Measurements from ENCODE around the gene PTPRK.
A peak's percentile ranks its signal among the peaks of the same experiment; 100 is the strongest.

PTPRK gene

DNA sequence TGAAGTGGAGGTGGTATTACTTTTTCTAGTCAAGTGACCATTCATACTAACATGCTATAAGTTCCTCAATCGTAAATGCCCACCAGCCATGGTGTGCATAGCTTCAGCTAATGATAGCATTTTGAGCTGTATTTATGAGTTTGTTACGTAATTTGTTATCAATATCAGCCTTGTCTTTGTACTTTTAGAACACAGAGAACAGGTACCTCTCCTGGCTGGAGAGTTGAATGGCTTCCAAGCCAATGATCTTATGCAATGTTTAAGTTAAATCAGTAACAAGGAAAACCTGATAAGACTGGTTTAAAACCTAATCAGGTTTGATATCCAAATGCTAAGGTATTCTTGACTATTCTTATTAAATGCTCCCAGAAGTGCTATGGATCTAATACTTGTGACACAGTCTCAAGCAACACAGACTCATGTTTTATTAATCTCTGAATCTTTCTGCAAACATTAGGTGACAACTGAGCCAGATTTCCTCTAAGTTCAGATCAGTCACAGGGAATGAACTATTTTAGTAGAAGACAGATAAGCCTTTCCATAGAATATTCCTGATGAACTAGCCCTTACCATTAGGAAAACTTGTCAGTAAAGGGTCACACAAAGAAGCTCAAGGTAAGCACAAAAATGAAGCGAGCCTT, 154.8 kb downstream of the PTPRK start:
- no peak overlapping the region for H3K4me3 ChIP-seq (ENCODE audit: low read length)
- TF ChIP-seq, protein P1, sequence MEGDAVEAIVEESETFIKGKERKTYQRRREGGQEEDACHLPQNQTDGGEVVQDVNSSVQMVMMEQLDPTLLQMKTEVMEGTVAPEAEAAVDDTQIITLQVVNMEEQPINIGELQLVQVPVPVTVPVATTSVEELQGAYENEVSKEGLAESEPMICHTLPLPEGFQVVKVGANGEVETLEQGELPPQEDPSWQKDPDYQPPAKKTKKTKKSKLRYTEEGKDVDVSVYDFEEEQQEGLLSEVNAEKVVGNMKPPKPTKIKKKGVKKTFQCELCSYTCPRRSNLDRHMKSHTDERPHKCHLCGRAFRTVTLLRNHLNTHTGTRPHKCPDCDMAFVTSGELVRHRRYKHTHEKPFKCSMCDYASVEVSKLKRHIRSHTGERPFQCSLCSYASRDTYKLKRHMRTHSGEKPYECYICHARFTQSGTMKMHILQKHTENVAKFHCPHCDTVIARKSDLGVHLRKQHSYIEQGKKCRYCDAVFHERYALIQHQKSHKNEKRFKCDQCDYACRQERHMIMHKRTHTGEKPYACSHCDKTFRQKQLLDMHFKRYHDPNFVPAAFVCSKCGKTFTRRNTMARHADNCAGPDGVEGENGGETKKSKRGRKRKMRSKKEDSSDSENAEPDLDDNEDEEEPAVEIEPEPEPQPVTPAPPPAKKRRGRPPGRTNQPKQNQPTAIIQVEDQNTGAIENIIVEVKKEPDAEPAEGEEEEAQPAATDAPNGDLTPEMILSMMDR (conservative IDR thresholded peaks at IDR 0.05; ENCODE audit: low read length), result no peak
- DNase-seq (ENCODE audit: low read depth), result no peak

DNA sequence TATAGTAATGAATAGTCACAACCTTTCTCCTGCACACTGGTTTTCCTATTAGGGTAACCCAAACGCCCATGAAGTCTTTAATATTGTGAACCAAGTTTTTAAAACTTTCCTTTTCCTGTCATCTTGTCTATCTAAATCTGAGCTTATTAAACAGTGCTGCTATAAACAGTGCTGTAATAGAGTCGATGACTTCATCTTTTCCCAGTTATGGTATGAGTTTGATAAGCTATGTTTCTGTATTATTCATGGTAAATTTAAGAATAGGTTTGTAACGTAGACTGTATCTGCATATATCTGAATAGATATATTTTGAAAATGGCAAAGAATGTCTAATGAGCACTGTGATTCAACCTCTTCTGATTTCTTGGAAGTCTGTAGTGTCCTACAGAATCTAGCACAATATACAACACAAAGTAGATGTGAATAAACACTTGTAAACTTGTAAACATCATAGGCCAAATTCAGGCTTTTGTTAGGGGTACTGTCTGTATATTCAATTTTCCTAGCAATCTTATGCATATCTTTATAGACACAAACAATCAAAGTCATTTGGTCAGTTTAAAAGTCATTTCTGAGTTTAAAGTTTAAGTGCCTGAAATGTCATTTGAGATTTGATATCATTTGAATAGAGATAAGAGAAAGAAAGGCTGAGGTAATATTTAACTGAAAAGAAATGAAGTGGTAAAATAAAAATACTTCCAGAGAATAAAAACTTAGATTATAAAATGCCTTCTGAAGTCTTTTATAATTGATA, 155.5 kb downstream of the PTPRK start:
- H3K4me3 ChIP-seq (ENCODE audit: low read length), result no peak overlapping the region
- TF ChIP-seq, protein P1 (conservative IDR thresholded peaks at IDR 0.05; ENCODE audit: low read length), result no peak
- DNase-seq (ENCODE audit: low read depth), result no peak

DNA sequence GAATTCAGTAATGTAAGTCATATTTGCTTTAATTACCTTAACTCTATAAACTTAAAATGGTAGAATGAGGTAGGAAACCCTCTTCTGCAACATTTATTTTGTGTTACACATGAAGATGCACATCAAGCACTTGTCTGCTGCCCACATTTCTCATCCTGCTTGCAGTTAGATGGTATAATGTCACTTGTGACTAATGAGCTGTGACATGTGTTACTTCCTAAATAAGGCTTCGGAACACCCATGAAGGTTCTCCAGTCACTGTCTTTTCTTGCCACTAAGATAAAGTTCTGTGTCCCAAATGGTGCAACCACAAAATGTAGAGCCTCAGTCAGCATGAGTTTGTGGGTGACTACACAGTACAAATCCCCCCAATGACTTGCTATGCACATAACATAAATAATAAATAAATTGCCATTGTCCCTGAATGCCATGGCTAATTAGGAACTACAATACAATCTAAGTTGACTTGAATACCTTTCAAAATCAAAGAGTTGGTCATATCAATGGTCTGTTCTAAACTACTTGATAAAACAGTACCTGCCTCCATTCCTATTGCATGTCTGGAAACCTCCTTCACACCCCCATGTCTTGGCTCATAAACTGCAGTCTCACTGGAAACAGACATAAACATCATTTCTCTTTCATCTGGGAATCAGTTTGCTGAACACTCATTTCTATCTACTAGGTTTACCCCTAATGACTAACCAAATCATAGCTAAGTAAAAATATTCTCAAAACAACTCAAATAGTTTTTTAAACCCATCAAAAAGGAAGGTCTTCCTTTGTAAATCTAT, 157.2 kb downstream of the PTPRK start:
- TF ChIP-seq, protein P1 (conservative IDR thresholded peaks at IDR 0.05; ENCODE audit: low read length), result no peak
- H3K4me3 ChIP-seq (ENCODE audit: low read length), result no peak overlapping the region
- DNase-seq (ENCODE audit: low read depth), result no peak

DNA sequence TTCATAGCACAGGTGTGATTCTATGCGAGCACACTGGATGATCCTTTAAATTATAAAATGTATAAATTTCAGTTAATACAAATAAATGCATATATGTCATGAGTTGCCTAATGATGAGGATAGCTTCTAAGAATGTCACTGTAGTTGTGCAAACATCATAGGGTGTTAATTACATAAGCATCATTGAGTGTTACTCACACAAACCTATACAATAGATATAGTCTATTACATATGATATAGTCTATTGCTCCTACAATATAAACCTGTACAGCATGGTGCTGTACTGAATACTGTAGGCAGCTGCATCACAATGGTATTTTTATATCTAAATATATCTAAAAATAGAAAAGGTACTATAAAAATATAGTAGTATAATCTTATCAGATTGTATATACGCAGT, 159.0 kb downstream of the PTPRK start:
- DNase-seq (ENCODE audit: low read depth), result no peak
- TF ChIP-seq, protein P1 (conservative IDR thresholded peaks at IDR 0.05; ENCODE audit: low read length), result no peak
- no peak overlapping the region for H3K4me3 ChIP-seq (ENCODE audit: low read length)

DNA sequence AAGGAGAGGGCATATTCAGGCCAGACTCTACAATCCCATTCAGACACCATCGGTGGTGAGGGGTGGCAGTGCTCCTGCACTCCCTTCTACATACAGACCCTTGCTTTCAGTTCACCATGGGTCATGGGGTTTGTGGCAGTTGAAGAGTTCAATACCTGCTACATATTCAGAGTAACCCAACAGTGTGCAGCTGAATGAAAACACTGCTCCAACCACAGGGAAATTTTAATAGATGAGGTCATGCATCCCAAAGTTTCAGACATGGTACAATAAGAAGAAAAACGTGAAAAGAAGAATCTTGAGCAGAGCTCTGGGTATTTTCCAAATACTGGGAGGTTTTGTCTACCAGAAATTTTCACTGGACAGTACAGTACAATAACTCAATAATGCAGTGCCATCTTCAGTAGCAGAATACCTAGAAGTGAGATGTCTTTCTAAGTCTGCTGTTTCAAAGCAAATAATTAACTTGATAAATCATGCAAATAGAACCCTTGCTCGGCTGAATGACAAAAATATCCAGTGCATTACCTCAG, 162.1 kb downstream of the PTPRK start:
- peak; percentile 48 for DNase-seq (ENCODE audit: low read depth)
- TF ChIP-seq, protein P1 (conservative IDR thresholded peaks at IDR 0.05; ENCODE audit: low read length), result no peak
- no peak overlapping the region for H3K4me3 ChIP-seq (ENCODE audit: low read length)

DNA sequence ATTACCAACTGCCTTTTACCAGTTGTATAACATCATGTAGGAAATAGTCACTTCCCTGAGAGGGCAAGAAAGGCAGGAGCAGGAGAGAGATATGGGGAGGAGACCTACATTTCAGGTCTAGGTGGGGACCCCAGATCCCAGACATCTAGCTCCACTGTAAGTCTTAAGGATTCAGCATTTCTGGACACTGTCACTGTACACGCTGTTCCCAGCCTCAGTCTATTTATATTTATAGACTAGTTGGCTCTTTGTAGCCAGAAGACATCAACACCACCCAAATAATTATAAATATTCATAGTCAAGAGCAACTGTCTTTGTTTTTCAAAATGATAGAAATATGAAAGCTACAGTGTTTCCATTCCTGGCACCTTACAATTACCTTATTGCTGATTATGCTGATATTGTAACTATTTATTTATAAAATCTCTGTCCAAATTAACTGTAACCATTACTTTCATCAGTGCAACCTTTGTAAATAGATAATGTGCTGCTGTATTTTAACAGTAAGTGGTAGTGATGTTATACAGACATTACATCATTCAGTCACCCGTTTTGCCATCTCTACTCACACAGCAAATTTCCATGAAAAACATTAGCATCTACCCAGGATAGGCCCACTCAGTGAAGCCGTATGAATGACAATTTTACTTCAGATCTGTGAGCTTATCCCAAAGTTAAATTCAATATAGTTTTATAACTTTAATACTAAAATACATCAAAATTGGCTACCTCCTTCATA, 162.8 kb downstream of the PTPRK start:
- DNase-seq (ENCODE audit: low read depth), result no peak
- H3K4me3 ChIP-seq (ENCODE audit: low read length), result no peak overlapping the region
- TF ChIP-seq, protein P1 (conservative IDR thresholded peaks at IDR 0.05; ENCODE audit: low read length), result no peak

Measured in AG10803 (cell line).